Endothelial cell of umbilical vein (primary cell): ENCODE measurements around the gene GJB5. TPM values are rescaled to one million over a fixed set of nuclear protein-coding genes. Genes with fewer than 3 reads are reported as not detected.

ENCODE experiments used
- BruUV-seq: library from RNA; stranded (reverse); fragments of 400-500 nt; replicated peaks from 2 replicates; lab custom pipeline; 2021; lab: Mats Ljungman, UMichigan
- CTCF ChIA-PET: fragments of 300-600, 350-600 bp; sonication (Branson Sonifier 250); formaldehyde crosslinking; loops from one replicate; lab custom pipeline; 2021; ENCODE audit warnings: antibody characterized with exemption, inconsistent platforms; lab: Charles Lee
- POLR2A ChIA-PET: fragments of 300-600, 350-600 bp; sonication (Branson Sonifier 250); formaldehyde crosslinking; loops from one replicate; lab custom pipeline; 2021; ENCODE audit warnings: antibody characterized with exemption, inconsistent platforms; lab: Charles Lee
- DNase-seq: peaks from one replicate; pipeline ENCODE4 v3.0.0-alpha.2; 2011; ENCODE audit warnings: low read depth, low spot score
- FAIRE-seq: peaks from 2 replicates; lab custom pipeline; 2011; peaks lifted over from hg19 to GRCh38; lab: Jason Lieb, UNC
- H2AFZ ChIP-seq: 2 replicates; pipeline ENCODE4 v1.6.0; 2012; ENCODE audit warnings: low read depth, low read length, control low read depth, inconsistent platforms
- H3K27ac ChIP-seq: 2 replicates; pipeline ENCODE4 v1.5.1; 2011; ENCODE audit warnings: low read depth, mild to moderate bottlenecking, control low read depth, low read length, moderate library complexity; ENCODE audit not compliant: insufficient read depth
- H3K27me3 ChIP-seq, 2 experiments: 2 replicates each; pipeline versions ENCODE4 v1.6.0 to v1.6.1; 2011; ENCODE audit warnings: low read length in 2 of 2, mixed read lengths in 1 of 2; ENCODE audit not compliant: control insufficient read depth in 2 of 2, insufficient read depth in 2 of 2
- H3K36me3 ChIP-seq, 2 experiments: 2 replicates in 1 of 2; 3 replicates in 1 of 2; pipeline ENCODE4 v1.5.1; 2011; ENCODE audit warnings: low read length in 2 of 2, mild to moderate bottlenecking in 1 of 2, moderate library complexity in 1 of 2; ENCODE audit not compliant: control insufficient read depth in 2 of 2, insufficient read depth in 2 of 2; ENCODE audit errors: extremely low read depth in 1 of 2
- H3K4me1 ChIP-seq: 3 replicates; pipeline ENCODE4 v1.5.1; 2011; ENCODE audit warnings: mild to moderate bottlenecking, low read length; ENCODE audit not compliant: control insufficient read depth, insufficient read depth; ENCODE audit errors: extremely low read depth
- H3K4me2 ChIP-seq: 2 replicates; pipeline ENCODE4 v1.6.1; 2011; ENCODE audit warnings: low read length, control low read depth, mixed read lengths; ENCODE audit not compliant: insufficient read depth
- H3K4me3 ChIP-seq, 3 experiments: fragments of 200-600 bp in 1 of 3; sonication (generic), shearing (Covaris generic) in 1 of 3; replicated peaks in 1 of 3; 2 replicates each; pipeline ENCODE4 v1.5.1; 2011 to 2016; ENCODE audit warnings: control low read depth in 3 of 3, low read length in 3 of 3, mild to moderate bottlenecking in 2 of 3, inconsistent platforms in 1 of 3, low read depth in 1 of 3, moderate library complexity in 1 of 3; ENCODE audit not compliant: insufficient read depth in 1 of 3
- H3K79me2 ChIP-seq: 2 replicates; pipeline ENCODE4 v1.6.0; 2012; ENCODE audit warnings: low read length, inconsistent platforms; ENCODE audit not compliant: control insufficient read depth, insufficient read depth
- H3K9ac ChIP-seq: replicated peaks from 2 replicates; pipeline ENCODE3; 2011; ENCODE audit warnings: low read length, control low read depth; ENCODE audit not compliant: insufficient read depth; ENCODE audit errors: extremely low read depth
- H3K9me1 ChIP-seq: replicated peaks from 3 replicates; pipeline ENCODE4 v1.6.0; 2011; ENCODE audit warnings: mild to moderate bottlenecking, low read length; ENCODE audit not compliant: control insufficient read depth, insufficient read depth; ENCODE audit errors: extremely low read depth
- H3K9me3 ChIP-seq: replicated peaks from 2 replicates; pipeline ENCODE4 v1.5.1; 2012; ENCODE audit warnings: low read length, inconsistent platforms; ENCODE audit not compliant: control insufficient read depth, insufficient read depth
- H4K20me1 ChIP-seq: replicated peaks from 2 replicates; pipeline ENCODE3; 2011; ENCODE audit warnings: mild to moderate bottlenecking, low read length; ENCODE audit not compliant: control insufficient read depth, insufficient read depth; ENCODE audit errors: extremely low read depth
- EZH2 ChIP-seq: IDR thresholded peaks from 2 replicates; pipeline ENCODE4 v1.6.1; 2012; ENCODE audit warnings: borderline replicate concordance, low read depth, mild to moderate bottlenecking, moderate library complexity, low read length, inconsistent platforms; ENCODE audit not compliant: severe bottlenecking
- FOS ChIP-seq: IDR thresholded peaks from 2 replicates; pipeline ENCODE4 v1.6.1; 2011; ENCODE audit warnings: mild to moderate bottlenecking, low read length, moderate library complexity, borderline replicate concordance; ENCODE audit not compliant: insufficient read depth
- GATA2 ChIP-seq: IDR thresholded peaks from 2 replicates; pipeline ENCODE4 v1.7.0; 2011; ENCODE audit warnings: low read depth, mild to moderate bottlenecking, moderate library complexity, mixed read lengths, low read length; ENCODE audit not compliant: insufficient read length, insufficient read depth
- JUN ChIP-seq: IDR thresholded peaks from 2 replicates; pipeline ENCODE4 v1.6.1; 2011; ENCODE audit warnings: borderline replicate concordance, low read depth; ENCODE audit not compliant: insufficient read length, insufficient read depth
- MYC ChIP-seq: IDR thresholded peaks from one replicate; pipeline ENCODE4 v1.6.1; 2011; ENCODE audit warnings: mild to moderate bottlenecking, low read depth, low read length
- POLR2A ChIP-seq: IDR thresholded peaks from 2 replicates; pipeline ENCODE4 v1.6.1; 2012; ENCODE audit warnings: low read depth, mild to moderate bottlenecking, control low read depth, low read length
- POLR2AphosphoS5 ChIP-seq: IDR thresholded peaks from 2 replicates; pipeline ENCODE4 v1.6.1; 2012; ENCODE audit warnings: low read depth, mild to moderate bottlenecking, control low read depth, low read length, moderate library complexity; ENCODE audit not compliant: insufficient read depth
- dilution Hi-C: fragments of 300-500 bp; cut with MboI; formaldehyde crosslinking; loops from one replicate; pipeline ENCODE4 v1.15.0; 2019; ENCODE audit warnings: low sequenced_read_pairs; ENCODE audit not compliant: extremely low pct_ligation_motif_present
- intact Hi-C: fragments of 100-400 bp; cut with micrococcal nuclease; formaldehyde crosslinking; loops from one replicate; pipeline ENCODE4 v1.10.0; 2022
- polyA plus RNA-seq, 4 experiments: library from polyadenylated mRNA; depleted of rRNA in 3 of 4; stranded (reverse) in 3 of 4; unstranded in 1 of 4; fragments of >200 nt; gene quantifications; 2 replicates each; pipeline versions ENCODE4 v1.2.1 to v1.2.3, GENCODE V29; 2011 to 2012; ENCODE audit warnings: missing spikeins in 1 of 4
- total RNA-seq: library from RNA; stranded (reverse); gene quantifications from 2 replicates; pipeline ENCODE4 v1.2.3, GENCODE V29; 2021
- TF ChIP-seq, protein P1 (sequence below), 2 donors: IDR thresholded peaks; 1 replicate in 1 of 2; 2 replicates in 1 of 2; pipeline ENCODE4 v1.5.1; 2011; ENCODE audit warnings: low read length in 2 of 2, mild to moderate bottlenecking in 2 of 2, moderate library complexity in 2 of 2, control low read depth in 1 of 2, inconsistent platforms in 1 of 2, low read depth in 1 of 2; ENCODE audit not compliant: insufficient read depth in 1 of 2; ENCODE audit errors: extremely low read depth in 1 of 2
- TF ChIP-seq, protein P2 (sequence below): IDR thresholded peaks from 2 replicates; pipeline ENCODE4 v1.6.1; 2011; ENCODE audit not compliant: insufficient read depth, insufficient read length

The GJB5 gene
- total and polyA plus RNA-seq, 2 donors (not counting 3 experiments of a cell fraction or from before 2014, with no cell fraction given) = not detected

DNA sequence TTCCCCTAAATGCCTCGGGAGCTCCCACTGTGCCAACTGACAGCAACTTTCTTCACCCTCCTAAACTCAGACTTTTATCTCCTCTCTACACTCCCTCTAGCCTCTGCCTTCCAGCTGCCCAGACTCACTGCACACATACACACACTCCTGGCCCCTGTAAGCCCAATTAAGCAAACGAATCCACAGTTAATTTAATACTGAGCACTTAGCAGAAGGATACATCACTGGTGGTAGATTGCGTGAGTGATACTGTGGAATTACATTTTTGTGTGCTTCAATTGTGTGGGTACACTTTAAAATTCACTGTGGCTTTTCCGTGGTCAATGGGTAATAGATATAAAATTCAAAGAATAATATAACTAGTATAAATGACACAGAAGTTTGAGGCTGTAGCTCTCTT, 33.6 kb upstream of the GJB5 start:
- TF ChIP-seq, protein P1, sequence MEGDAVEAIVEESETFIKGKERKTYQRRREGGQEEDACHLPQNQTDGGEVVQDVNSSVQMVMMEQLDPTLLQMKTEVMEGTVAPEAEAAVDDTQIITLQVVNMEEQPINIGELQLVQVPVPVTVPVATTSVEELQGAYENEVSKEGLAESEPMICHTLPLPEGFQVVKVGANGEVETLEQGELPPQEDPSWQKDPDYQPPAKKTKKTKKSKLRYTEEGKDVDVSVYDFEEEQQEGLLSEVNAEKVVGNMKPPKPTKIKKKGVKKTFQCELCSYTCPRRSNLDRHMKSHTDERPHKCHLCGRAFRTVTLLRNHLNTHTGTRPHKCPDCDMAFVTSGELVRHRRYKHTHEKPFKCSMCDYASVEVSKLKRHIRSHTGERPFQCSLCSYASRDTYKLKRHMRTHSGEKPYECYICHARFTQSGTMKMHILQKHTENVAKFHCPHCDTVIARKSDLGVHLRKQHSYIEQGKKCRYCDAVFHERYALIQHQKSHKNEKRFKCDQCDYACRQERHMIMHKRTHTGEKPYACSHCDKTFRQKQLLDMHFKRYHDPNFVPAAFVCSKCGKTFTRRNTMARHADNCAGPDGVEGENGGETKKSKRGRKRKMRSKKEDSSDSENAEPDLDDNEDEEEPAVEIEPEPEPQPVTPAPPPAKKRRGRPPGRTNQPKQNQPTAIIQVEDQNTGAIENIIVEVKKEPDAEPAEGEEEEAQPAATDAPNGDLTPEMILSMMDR (IDR thresholded peaks at IDR 0.05; ENCODE audit: extremely low read depth in 1 of 2, insufficient read depth in 1 of 2, low read depth in 1 of 2, low read length in 2 of 2) = no peak
- Histone ChIP-seq H4K20me1 (no peaks in the 10 kb centered on the region), H2AFZ (no peak overlapping the region), H3K9me1 (no peaks in the 10 kb centered on the region), H3K9me3 (no peaks in the 10 kb centered on the region), H3K4me3 (no peak overlapping the region), H3K4me1 (no peaks in the 10 kb centered on the region), H3K27ac (no peak overlapping the region), H3K4me2 (no peak overlapping the region), H3K9ac (no peak overlapping the region), H3K27me3 (no peaks in the 10 kb centered on the region), H3K36me3 (no peaks in the 10 kb centered on the region), H3K79me2 (no peaks in the 10 kb centered on the region)
- POLR2A ChIA-PET = no interaction called here
- FAIRE-seq (no peak), DNase-seq (no peak)
- dilution Hi-C loops = no loop called here
- CTCF ChIA-PET = no interaction called here
- BruUV-seq = no TSS peak
- intact Hi-C loops = no loop called here

DNA sequence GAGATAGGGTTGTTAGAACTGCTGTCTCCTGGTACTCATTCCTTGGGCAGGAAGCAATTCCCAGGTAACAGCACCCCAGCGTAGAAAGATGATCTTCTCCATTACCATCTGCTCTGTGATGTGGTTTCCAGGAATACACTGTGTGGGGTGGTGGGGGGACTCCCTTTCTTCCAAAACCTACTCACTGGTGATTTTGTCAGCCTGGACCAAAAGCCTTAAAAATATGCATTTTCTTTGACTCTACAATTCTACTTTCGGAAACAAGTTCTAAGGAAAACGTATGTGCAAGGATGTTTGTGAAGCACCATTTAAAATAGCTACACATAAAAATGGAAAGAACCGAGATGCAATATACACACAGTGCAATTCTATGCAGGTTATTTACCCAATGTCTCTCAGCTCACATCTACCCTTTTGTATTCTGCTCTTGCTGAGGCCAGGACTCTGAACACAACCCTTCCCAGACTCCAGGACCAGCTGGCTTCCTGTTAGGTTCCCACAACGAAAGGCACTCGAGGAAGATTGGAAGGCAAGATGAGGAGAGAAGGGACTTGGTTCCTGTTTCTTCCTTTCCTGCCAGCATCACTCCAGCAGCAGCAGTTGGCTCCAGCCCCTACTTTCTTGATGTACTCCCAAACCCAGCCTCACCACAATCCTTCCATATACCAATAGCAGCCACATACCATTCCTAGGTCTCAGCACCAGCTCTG, 33.0 kb upstream of the GJB5 start:
- Histone ChIP-seq H3K27me3 (no peaks in the 10 kb centered on the region), H2AFZ (no peak overlapping the region), H3K9me1 (no peaks in the 10 kb centered on the region), H4K20me1 (no peaks in the 10 kb centered on the region), H3K79me2 (no peaks in the 10 kb centered on the region), H3K9me3 (no peaks in the 10 kb centered on the region), H3K36me3 (no peaks in the 10 kb centered on the region), H3K27ac (no peak overlapping the region), H3K4me3 (no peak overlapping the region), H3K9ac (no peak overlapping the region), H3K4me1 (no peaks in the 10 kb centered on the region), H3K4me2 (no peak overlapping the region)
- DNase-seq (no peak), FAIRE-seq (no peak)
- TF ChIP-seq POLR2A (no peak), POLR2AphosphoS5 (no peak), GATA2 (no peak), MYC (no peak), FOS (no peak), EZH2 (no peak), JUN (no peak)
- TF ChIP-seq, protein P1 (IDR thresholded peaks at IDR 0.05; ENCODE audit: extremely low read depth in 1 of 2, insufficient read depth in 1 of 2, low read depth in 1 of 2, low read length in 2 of 2) = no peak
- TF ChIP-seq, protein P2, sequence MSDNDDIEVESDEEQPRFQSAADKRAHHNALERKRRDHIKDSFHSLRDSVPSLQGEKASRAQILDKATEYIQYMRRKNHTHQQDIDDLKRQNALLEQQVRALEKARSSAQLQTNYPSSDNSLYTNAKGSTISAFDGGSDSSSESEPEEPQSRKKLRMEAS = no peak
- CTCF ChIA-PET = no interaction called here
- dilution Hi-C loops (no loop called here), intact Hi-C loops (no loop called here)
- POLR2A ChIA-PET = no interaction called here
- no TSS peak for BruUV-seq
